ENCODE data around the gene DCLRE1C.
"Not testable (repeated sequence)": the region's sequence is repeated elsewhere in the genome, so short reads cannot be mapped to it uniquely, and the experiment has no call there.

The DCLRE1C gene

DNA sequence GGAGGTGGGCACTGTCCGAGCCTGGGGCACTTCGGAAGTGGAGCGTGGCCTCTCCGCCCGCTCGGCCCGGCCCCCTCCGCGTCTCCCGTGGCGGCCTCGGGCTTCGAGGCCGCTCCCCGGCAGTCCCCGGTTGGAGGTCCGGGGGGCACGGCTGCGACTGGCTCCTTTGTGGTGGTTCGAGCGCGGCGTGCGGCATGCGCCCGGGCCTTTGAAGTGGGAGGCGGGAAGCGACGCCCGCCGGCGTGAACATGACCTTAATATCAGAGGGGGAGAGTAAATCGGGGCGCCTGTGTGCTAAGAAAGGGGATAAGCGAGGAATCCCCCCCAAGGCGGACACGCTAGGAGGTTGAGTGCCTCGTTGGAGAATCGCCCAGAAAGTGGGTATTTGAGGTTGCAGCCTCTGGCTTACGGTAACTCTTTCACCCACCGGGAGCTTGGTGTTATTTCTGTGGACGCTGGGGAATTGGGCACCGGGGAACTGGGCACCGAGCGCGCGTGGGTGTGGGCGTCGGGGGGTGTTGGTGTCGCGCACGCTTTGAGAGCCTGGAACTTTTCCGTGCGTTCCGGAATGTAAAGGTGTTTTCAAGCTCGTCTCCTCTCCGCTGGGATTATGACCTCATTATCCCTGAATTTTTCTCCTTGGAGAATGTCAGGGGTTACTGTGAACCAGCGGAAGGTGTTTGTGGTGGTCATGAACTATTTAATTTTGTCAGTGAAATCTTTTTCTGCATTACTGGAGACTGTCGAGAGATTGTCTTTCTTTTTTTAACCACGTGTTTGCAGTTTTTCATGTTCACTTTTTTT lies 74.6 kb downstream of the DCLRE1C start:
- DNase-seq (ENCODE audit: low read depth, low spot score): no peak
- H3K9me3 ChIP-seq (ENCODE audit: low read depth, low read length): no peaks in the 10 kb centered on the region
- no peak overlapping the region for H3K27ac ChIP-seq
- TF ChIP-seq POLR2AphosphoS5 (IDR thresholded peaks at IDR 0.05; ENCODE audit: borderline replicate concordance, low read depth, low read length) (no peak), FOXP2 (optimal IDR thresholded peaks at IDR 0.05; ENCODE audit: control extremely low read depth, extremely low read length, insufficient read depth) (no peak), EZH2 (IDR thresholded peaks at IDR 0.05) (no peak)
- peaks cover 3% of the 10 kb centered on the region; the same call in 1 of the 2 replicates for H3K36me3 ChIP-seq (ENCODE audit: insufficient read depth, low read length)
- peak overlapping the region; percentile 85 for H3K9ac ChIP-seq (ENCODE audit: insufficient read length)
- H3K4me3 ChIP-seq: peak overlapping the region; percentile 85

DNA sequence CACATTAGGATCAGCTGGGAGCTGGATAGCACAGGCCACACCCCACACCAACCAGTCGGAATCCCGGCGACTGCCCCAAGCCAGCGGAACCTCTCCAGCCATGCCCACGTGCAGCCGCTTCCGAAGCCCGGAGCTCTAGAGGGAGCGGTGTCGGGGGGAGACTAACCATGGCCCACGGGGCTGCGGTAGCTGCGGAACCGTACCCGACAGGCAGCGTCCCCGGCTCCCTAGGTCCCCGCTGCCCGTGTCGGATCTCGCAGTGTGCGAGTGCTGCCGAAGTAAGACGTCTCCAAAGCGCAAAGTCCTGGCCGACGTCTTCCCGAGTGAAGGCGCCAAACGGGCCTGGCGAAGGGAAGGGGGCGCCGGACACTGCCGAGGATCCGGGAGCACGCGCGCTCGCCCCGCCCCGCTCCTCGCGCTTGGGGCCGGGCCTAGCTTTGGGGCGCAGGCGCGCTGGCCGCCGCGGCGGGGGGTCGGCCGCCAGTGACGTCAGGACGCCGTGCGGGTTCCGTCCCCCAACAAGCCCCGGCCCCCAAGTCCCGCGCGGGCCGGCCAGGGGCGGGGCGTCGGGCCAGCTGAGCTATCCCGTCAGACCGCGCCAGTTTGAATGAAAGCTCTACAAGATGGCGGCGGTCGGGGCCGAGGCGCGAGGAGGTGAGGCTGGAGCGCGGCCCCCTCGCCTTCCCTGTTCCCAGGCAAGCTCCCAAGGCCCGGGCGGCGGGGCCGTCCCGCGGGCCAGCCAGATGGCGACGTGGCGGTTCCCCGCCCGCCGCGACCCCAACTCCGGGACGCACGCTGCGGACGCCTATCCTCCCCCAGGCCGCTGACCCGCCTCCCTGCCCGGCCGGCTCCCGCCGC lies 75.4 kb downstream of the DCLRE1C start, which contains the start of gene SUV39H2:
SUV39H2 (plus strand) TSS at position 601 of the 858 bp plus-strand sequence; CDS start at position 624, 23 bp downstream.
- TF ChIP-seq POLR2AphosphoS5 (IDR thresholded peaks at IDR 0.05; ENCODE audit: borderline replicate concordance, low read depth, low read length) (peak; percentile 81; the same call in 1 of the 2 replicates), EZH2 (IDR thresholded peaks at IDR 0.05) (no peak), FOXP2 (optimal IDR thresholded peaks at IDR 0.05; ENCODE audit: control extremely low read depth, extremely low read length, insufficient read depth) (no peak)
- H3K9me3 ChIP-seq (ENCODE audit: low read depth, low read length): no peaks in the 10 kb centered on the region
- peak within 1 kb of the TSS; percentile 85 for H3K9ac ChIP-seq (ENCODE audit: insufficient read length)
- H3K4me3 ChIP-seq: peak within 1 kb of the TSS; percentile 85
- no peak within 1 kb of the TSS for H3K27ac ChIP-seq
- H3K36me3 ChIP-seq (ENCODE audit: insufficient read depth, low read length): peaks cover 3% of the 10 kb centered on the region; the same call in 1 of the 2 replicates
- peak; percentile 10 for DNase-seq (ENCODE audit: low read depth, low spot score)

DNA sequence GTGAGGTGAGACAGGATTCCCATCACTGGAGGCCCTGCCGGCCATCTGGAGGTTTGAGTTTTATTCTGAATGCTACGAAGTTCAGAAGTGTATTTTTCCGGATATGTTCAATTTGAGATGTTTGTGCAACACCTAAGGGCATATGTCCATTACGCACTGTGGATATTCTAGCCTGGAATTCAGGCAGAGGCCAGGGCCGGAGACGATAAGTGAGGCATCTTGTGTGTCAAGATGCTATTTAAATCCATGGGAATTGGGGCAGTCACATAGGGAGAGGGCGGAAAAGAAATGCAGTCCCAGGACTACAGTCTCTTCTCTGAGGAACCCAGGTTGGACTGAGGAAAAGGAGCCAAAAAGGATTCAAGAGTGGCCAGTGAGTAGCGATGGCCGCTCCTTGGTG lies 77.1 kb downstream of the DCLRE1C start:
- H3K4me3 ChIP-seq: no peak overlapping the region
- no peak overlapping the region for H3K9ac ChIP-seq (ENCODE audit: insufficient read length)
- H3K27ac ChIP-seq: no peak overlapping the region
- TF ChIP-seq FOXP2 (optimal IDR thresholded peaks at IDR 0.05; ENCODE audit: control extremely low read depth, extremely low read length, insufficient read depth) (no peak), EZH2 (IDR thresholded peaks at IDR 0.05) (no peak), POLR2AphosphoS5 (IDR thresholded peaks at IDR 0.05; ENCODE audit: borderline replicate concordance, low read depth, low read length) (no peak)
- no peaks in the 10 kb centered on the region for H3K9me3 ChIP-seq (ENCODE audit: low read depth, low read length)
- no peak for DNase-seq (ENCODE audit: low read depth, low spot score)
- peaks cover under 1% of the 10 kb centered on the region; the same call in 1 of the 2 replicates for H3K36me3 ChIP-seq (ENCODE audit: insufficient read depth, low read length)

DNA sequence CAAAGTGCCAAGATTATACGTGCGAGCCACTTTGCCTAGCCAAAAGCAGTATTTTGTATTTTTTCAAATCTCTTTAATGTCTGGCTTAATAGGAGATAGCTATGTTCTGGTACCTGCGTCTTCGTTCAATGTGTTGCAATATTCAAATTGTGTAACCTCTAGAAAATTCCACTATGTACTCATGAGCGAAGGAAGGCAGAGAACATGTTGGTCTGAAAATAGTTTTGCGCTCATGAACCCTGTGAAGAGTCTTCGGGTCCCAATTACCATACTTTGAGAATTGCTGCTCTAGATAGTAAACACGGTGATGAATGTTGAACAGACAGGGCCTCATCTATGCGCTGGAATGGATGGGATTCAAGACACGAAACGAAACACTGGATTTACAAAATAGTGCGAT lies 78.0 kb downstream of the DCLRE1C start:
- TF ChIP-seq POLR2AphosphoS5 (IDR thresholded peaks at IDR 0.05; ENCODE audit: borderline replicate concordance, low read depth, low read length) (no peak), FOXP2 (optimal IDR thresholded peaks at IDR 0.05; ENCODE audit: control extremely low read depth, extremely low read length, insufficient read depth) (no peak), EZH2 (IDR thresholded peaks at IDR 0.05) (no peak)
- H3K36me3 ChIP-seq (ENCODE audit: insufficient read depth, low read length): 0 out of 2 replicates have a peak, but pooled peaks cover 5% of the 10 kb centered on the region
- no peak overlapping the region for H3K27ac ChIP-seq
- H3K4me3 ChIP-seq: no peak overlapping the region
- no peaks in the 10 kb centered on the region for H3K9me3 ChIP-seq (ENCODE audit: low read depth, low read length)
- no peak overlapping the region for H3K9ac ChIP-seq (ENCODE audit: insufficient read length)
- DNase-seq (ENCODE audit: low read depth, low spot score): no peak

DNA sequence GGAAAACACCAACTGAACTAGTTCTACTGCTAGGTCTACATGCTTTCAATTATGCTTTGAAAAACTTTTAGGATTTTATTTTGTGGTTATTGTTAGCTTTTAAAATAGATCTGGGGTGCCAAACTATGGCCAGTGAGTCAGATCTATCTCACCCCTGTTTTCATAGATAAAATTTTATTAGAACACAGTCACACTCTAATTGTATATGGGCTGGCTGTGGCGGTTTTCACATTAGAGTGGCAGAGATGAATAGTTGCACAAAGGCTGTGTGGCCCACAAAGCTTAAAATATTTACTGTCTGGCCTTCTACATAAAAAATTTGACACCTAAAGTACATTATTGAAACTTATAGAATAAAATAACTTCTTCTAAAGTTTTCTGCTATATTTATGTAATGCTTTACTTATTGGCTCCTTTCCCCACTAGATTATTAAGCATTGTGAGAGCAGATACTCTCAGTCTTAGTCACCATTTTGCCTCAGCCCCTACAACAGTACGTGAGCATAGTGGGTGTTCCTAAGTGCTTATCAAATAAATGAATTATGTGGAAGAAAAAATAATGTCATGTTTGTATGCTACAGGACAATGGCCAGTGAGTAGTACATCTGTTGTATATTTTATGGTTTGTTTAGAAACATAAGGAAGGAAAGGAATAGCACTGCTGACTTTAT lies 80.7 kb downstream of the DCLRE1C start:
- DNase-seq (ENCODE audit: low read depth, low spot score): no peak
- H3K27ac ChIP-seq: no peak overlapping the region
- H3K36me3 ChIP-seq (ENCODE audit: insufficient read depth, low read length): peaks cover 5% of the 10 kb centered on the region; the same call in 1 of the 2 replicates
- no peak overlapping the region for H3K9ac ChIP-seq (ENCODE audit: insufficient read length)
- TF ChIP-seq FOXP2 (optimal IDR thresholded peaks at IDR 0.05; ENCODE audit: control extremely low read depth, extremely low read length, insufficient read depth) (no peak), POLR2AphosphoS5 (IDR thresholded peaks at IDR 0.05; ENCODE audit: borderline replicate concordance, low read depth, low read length) (no peak)
- no peaks in the 10 kb centered on the region for H3K9me3 ChIP-seq (ENCODE audit: low read depth, low read length)
- H3K4me3 ChIP-seq: no peak overlapping the region

DNA sequence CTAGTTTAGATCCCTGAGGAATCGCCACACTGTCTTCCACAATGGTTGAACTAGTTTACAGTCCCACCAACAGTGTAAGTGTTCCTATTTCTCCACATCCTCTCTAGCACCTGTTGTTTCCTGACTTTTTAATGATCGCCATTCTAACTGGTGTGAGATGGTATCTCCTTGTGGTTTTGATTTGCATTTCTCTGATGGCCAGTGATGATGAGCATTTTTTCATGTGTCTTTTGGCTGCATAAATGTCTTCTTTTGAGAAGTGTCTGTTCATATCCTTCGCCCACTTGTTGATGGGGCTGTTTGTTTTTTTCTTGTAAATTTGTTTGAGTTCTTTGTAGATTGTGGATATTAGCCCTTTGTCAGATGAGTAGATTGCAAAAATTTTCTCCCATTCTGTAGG lies 89.0 kb downstream of the DCLRE1C start:
- not testable (repeated sequence) for H3K27ac ChIP-seq; H3K9ac ChIP-seq (ENCODE audit: insufficient read length); H3K9me3 ChIP-seq (ENCODE audit: low read depth, low read length); H3K4me3 ChIP-seq; DNase-seq (ENCODE audit: low read depth, low spot score); H3K36me3 ChIP-seq (ENCODE audit: insufficient read depth, low read length)

DNA sequence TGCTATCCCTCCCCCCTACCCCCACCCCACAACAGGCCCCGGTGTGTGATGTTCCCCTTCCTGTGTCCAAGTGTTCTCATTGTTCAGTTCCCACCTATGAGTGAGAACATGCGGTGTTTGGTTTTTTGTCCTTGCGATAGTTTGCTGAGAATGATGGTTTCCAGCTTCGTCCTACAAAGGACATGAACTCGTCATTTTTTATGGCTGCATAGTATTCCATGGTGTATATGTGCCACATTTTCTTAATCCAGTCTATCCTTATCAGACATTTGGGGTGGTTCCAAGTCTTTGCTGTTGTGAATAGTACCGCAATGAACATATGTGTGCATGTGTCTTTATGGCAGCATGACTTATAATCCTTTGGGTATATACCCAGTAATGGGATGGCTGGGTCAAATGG lies 89.4 kb downstream of the DCLRE1C start:
- not testable (repeated sequence) for H3K36me3 ChIP-seq (ENCODE audit: insufficient read depth, low read length); H3K4me3 ChIP-seq; H3K9ac ChIP-seq (ENCODE audit: insufficient read length); DNase-seq (ENCODE audit: low read depth, low spot score); H3K27ac ChIP-seq; H3K9me3 ChIP-seq (ENCODE audit: low read depth, low read length)

DNA sequence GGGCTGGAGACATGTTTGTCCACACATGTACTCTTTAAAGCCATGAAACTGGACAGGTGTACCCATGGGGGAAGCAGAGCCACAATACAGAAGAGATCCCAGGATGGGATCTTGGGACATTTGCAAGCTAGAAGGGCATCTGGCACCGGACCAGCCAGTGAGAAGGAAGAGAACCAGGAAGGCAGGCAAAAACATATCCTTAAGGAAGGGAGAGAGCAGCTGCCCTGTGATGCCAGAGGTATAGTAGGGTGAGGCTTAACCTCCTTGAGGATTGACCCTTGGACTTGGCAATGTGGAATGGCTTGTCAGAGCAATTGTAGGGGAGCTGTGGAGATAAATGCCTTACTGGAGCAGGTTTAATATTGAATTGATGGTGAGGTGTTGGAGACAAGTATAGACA lies 93.1 kb downstream of the DCLRE1C start:
- no peaks in the 10 kb centered on the region for H3K36me3 ChIP-seq (ENCODE audit: insufficient read depth, low read length)
- no peak overlapping the region for H3K4me3 ChIP-seq
- no peak for TF ChIP-seq EZH2 (IDR thresholded peaks at IDR 0.05)
- no peak for TF ChIP-seq POLR2AphosphoS5 (IDR thresholded peaks at IDR 0.05; ENCODE audit: borderline replicate concordance, low read depth, low read length)
- no peak for TF ChIP-seq FOXP2 (optimal IDR thresholded peaks at IDR 0.05; ENCODE audit: control extremely low read depth, extremely low read length, insufficient read depth)
- no peak for DNase-seq (ENCODE audit: low read depth, low spot score)
- H3K9ac ChIP-seq (ENCODE audit: insufficient read length): no peak overlapping the region
- no peak overlapping the region for H3K27ac ChIP-seq
- H3K9me3 ChIP-seq (ENCODE audit: low read depth, low read length): no peaks in the 10 kb centered on the region

Data from SK-N-MC (cell line).